Thyroid gland (tissue), 4 donors: ENCODE results near the gene LMO7. TPM values are rescaled to one million over a fixed set of nuclear protein-coding genes. Genes with fewer than 3 reads are reported as not detected.

Source experiments
- DNase-seq, 2 donors: peaks; one replicate each; pipeline ENCODE4 v3.0.0-alpha.2; 2019
- H3K27ac ChIP-seq, 3 donors: fragments of 200-600 bp; sonication (generic); 1 replicate in 2 of 3; 2 replicates in 1 of 3; pipeline ENCODE4 v1.5.1; 2016 to 2019; ENCODE audit warnings: mild to moderate bottlenecking in 1 of 3, moderate library complexity in 1 of 3
- H3K27me3 ChIP-seq: fragments of 200-600 bp; sonication (generic); one replicate; pipeline ENCODE4 v1.5.1; 2019
- H3K36me3 ChIP-seq, 2 donors: fragments of 200-600 bp; sonication (generic); one replicate each; pipeline ENCODE4 v1.5.1; 2016 to 2019
- H3K4me1 ChIP-seq, 2 donors: fragments of 200-600 bp; sonication (generic); one replicate each; pipeline ENCODE4 v1.5.1; 2017 to 2019
- H3K4me3 ChIP-seq, 3 donors: fragments of 200-600 bp; sonication (generic); replicated peaks in 1 of 3; 1 replicate in 2 of 3; 2 replicates in 1 of 3; pipeline ENCODE4 v1.5.1; 2016; ENCODE audit warnings: mild to moderate bottlenecking in 1 of 3
- H3K9me3 ChIP-seq: fragments of 200-600 bp; sonication (generic); one replicate; pipeline ENCODE4 v1.5.1; 2017
- CTCF ChIP-seq, 6 experiments: fragments of 200-600 bp in 3 of 6; fragments of 450-650 bp in 3 of 6; sonication (generic) in 3 of 6; IDR thresholded peaks; one replicate each; pipeline ENCODE4 v1.5.1; 2016 to 2019; ENCODE audit warnings: antibody characterized with exemption in 6 of 6, mild to moderate bottlenecking in 2 of 6, inconsistent platforms in 1 of 6, moderate library complexity in 1 of 6
- POLR2A ChIP-seq, 2 donors: fragments of 450-650 bp; IDR thresholded peaks; one replicate each; pipeline ENCODE4 v1.6.1; 2017; ENCODE audit warnings: antibody characterized with exemption in 2 of 2, mild to moderate bottlenecking in 2 of 2, moderate library complexity in 1 of 2
- WGBS, 2 donors: methylation state at CpG; one replicate each; pipeline ENCODE4 v1.1.5; 2017; 5-methylcytosine and 5-hydroxymethylcytosine counted together
- intact Hi-C: fragments of 100-400 bp; cut with DNase I; formaldehyde crosslinking; loops from one replicate; pipeline ENCODE4 v1.15.1; 2023
- total RNA-seq, 4 donors: library from RNA; depleted of rRNA; stranded (reverse); fragments of >200 nt; gene quantifications; one replicate each; pipeline ENCODE4 v1.2.3, GENCODE V29; 2016

Gene LMO7
- total RNA-seq, 4 donors from 2014 or later: 129 to 218 (median 185) TPM

GRCh38 chr13:75801388-75801945 lies 165.3 kb downstream of the LMO7 start:
- Histone ChIP-seq H3K9me3 (no peaks in the 10 kb centered on the region), H3K36me3 (peaks cover 8% of the 10 kb centered on the region in 2 donors), H3K27ac (no peak overlapping the region), H3K4me3 (no peak overlapping the region), H3K4me1 (no peaks in the 10 kb centered on the region), H3K27me3 (no peaks in the 10 kb centered on the region)
- no peak for DNase-seq
- no peak for TF ChIP-seq CTCF (IDR thresholded peaks at IDR 0.05)
- no peak for TF ChIP-seq POLR2A (IDR thresholded peaks at IDR 0.05)
- intact Hi-C loops: no loop called here
- WGBS, 2 donors: 94 to 96% methylated on average over 5 of the region's 5 CpGs

- no peak overlapping the region for H3K27ac ChIP-seq
- no peaks in the 10 kb centered on the region for H3K4me1 ChIP-seq
- H3K9me3 ChIP-seq: no peaks in the 10 kb centered on the region
- no peak overlapping the region for H3K4me3 ChIP-seq
- intact Hi-C loops: no loop called here
- TF ChIP-seq POLR2A (IDR thresholded peaks at IDR 0.05) (no peak), CTCF (IDR thresholded peaks at IDR 0.05) (no peak)
- WGBS, 2 donors: 90 to 91% methylated on average over 5 of the region's 5 CpGs
- peaks cover 5 to 8% of the 10 kb centered on the region in 2 donors for H3K36me3 ChIP-seq
- DNase-seq: no peak
- H3K27me3 ChIP-seq: no peaks in the 10 kb centered on the region
These were observed 166.0 kb downstream of the LMO7 start for GRCh38 chr13:75802161-75802560.

- Histone ChIP-seq H3K27me3 (no peaks in the 10 kb centered on the region), H3K9me3 (no peaks in the 10 kb centered on the region), H3K36me3 (peaks cover 2 to 8% of the 10 kb centered on the region in 2 donors), H3K27ac (no peak overlapping the region), H3K4me1 (no peaks in the 10 kb centered on the region), H3K4me3 (no peak overlapping the region)
- intact Hi-C loops: no loop called here
- WGBS, 2 donors: 46 to 55% methylated on average over 1 of the region's 1 CpG
- TF ChIP-seq CTCF (IDR thresholded peaks at IDR 0.05) (no peak), POLR2A (IDR thresholded peaks at IDR 0.05) (no peak)
- no peak for DNase-seq
These were observed 167.1 kb downstream of the LMO7 start for GRCh38 chr13:75803164-75803611.

- Histone ChIP-seq H3K27me3 (no peaks in the 10 kb centered on the region), H3K36me3 (peaks cover 2 to 8% of the 10 kb centered on the region in 2 donors), H3K9me3 (no peaks in the 10 kb centered on the region), H3K27ac (no peak overlapping the region), H3K4me3 (no peak overlapping the region), H3K4me1 (no peaks in the 10 kb centered on the region)
- DNase-seq: no peak
- WGBS, 2 donors: 92 to 94% methylated on average over 10 of the region's 10 CpGs
- TF ChIP-seq CTCF (IDR thresholded peaks at IDR 0.05): no peak
- TF ChIP-seq POLR2A (IDR thresholded peaks at IDR 0.05): no peak
- intact Hi-C loops: no loop called here
These were observed 167.9 kb downstream of the LMO7 start for GRCh38 chr13:75804054-75804453.

GRCh38 chr13:75804605-75805004 lies 168.5 kb downstream of the LMO7 start:
- no peak overlapping the region for H3K27ac ChIP-seq
- H3K4me3 ChIP-seq: no peak overlapping the region
- no peak for DNase-seq
- intact Hi-C loops: no loop called here
- no peaks in the 10 kb centered on the region for H3K4me1 ChIP-seq
- TF ChIP-seq POLR2A (IDR thresholded peaks at IDR 0.05) (no peak), CTCF (IDR thresholded peaks at IDR 0.05) (no peak)
- no peaks in the 10 kb centered on the region for H3K27me3 ChIP-seq
- no peaks in the 10 kb centered on the region for H3K9me3 ChIP-seq
- peaks cover 2 to 8% of the 10 kb centered on the region in 2 donors for H3K36me3 ChIP-seq
- WGBS, 2 donors: 94 to 98% methylated on average over 4 of the region's 4 CpGs
